Body of pancreas (tissue), 4 donors: ENCODE data around the gene NACC2. TPM values are rescaled to one million over a fixed set of nuclear protein-coding genes. Genes with fewer than 3 reads are reported as not detected.

Source experiments
- ATAC-seq: fragments of 150-250 bp; one replicate; pipeline ENCODE4 v1.9.1; 2016
- DNase-seq, 4 donors: peaks; one replicate each; pipeline ENCODE4 v3.0.0-alpha.2; 2019
- H3K27ac ChIP-seq, 4 donors: fragments of 200-600 bp; sonication (generic); 1 replicate in 3 of 4; 2 replicates in 1 of 4; pipeline versions ENCODE4 v1.5.1 to v1.6.1; 2016 to 2019; ENCODE audit warnings: mild to moderate bottlenecking in 1 of 4, mixed read lengths in 1 of 4, moderate library complexity in 1 of 4
- H3K27me3 ChIP-seq, 2 donors: fragments of 200-600 bp; sonication (generic); one replicate each; pipeline ENCODE4 v1.6.0; 2016; ENCODE audit warnings: mild to moderate bottlenecking in 1 of 2
- H3K36me3 ChIP-seq, 2 donors: fragments of 200-600 bp; sonication (generic); replicated peaks in 1 of 2; 2 replicates each; pipeline ENCODE4 v1.5.1; 2016; ENCODE audit warnings: low read depth in 2 of 2; ENCODE audit not compliant: insufficient read depth in 1 of 2
- H3K4me1 ChIP-seq: fragments of 200-600 bp; sonication (generic); one replicate; pipeline ENCODE4 v1.6.0; 2016
- H3K4me3 ChIP-seq, 2 donors: fragments of 200-600 bp; sonication (generic); 1 replicate in 1 of 2; 2 replicates in 1 of 2; pipeline ENCODE4 v1.5.1; 2016 to 2019
- H3K9me3 ChIP-seq, 3 donors: fragments of 200-600 bp; sonication (generic); 1 replicate in 2 of 3; 2 replicates in 1 of 3; pipeline ENCODE4 v1.5.1; 2016
- POLR2A ChIP-seq, 3 donors: fragments of 450-650 bp; IDR thresholded peaks; one replicate each; pipeline ENCODE4 v1.6.1; 2016; ENCODE audit warnings: antibody characterized with exemption in 3 of 3, mild to moderate bottlenecking in 2 of 3
- WGBS, 2 donors: methylation state at CpG; one replicate each; pipeline ENCODE4 v1.1.5; 2017; 5-methylcytosine and 5-hydroxymethylcytosine counted together
- intact Hi-C: fragments of 100-400 bp; cut with DNase I; formaldehyde crosslinking; loops from one replicate; pipeline ENCODE4 v1.15.1; 2023
- total RNA-seq, 2 donors: library from RNA; depleted of rRNA; stranded (reverse); fragments of >200 nt; gene quantifications; one replicate each; pipeline ENCODE4 v1.1.0, GENCODE V29; 2016
- TF ChIP-seq, protein P1 (sequence below), 7 experiments: fragments of 450-650 bp in 4 of 7; fragments of 200-600 bp in 3 of 7; sonication (generic) in 3 of 7; IDR thresholded peaks; one replicate each; pipeline ENCODE4 v1.5.1; 2016 to 2019; ENCODE audit warnings: antibody characterized with exemption in 7 of 7

NACC2 gene
- total RNA-seq, 2 donors from 2014 or later: 16.6 to 21.1 TPM

DNA sequence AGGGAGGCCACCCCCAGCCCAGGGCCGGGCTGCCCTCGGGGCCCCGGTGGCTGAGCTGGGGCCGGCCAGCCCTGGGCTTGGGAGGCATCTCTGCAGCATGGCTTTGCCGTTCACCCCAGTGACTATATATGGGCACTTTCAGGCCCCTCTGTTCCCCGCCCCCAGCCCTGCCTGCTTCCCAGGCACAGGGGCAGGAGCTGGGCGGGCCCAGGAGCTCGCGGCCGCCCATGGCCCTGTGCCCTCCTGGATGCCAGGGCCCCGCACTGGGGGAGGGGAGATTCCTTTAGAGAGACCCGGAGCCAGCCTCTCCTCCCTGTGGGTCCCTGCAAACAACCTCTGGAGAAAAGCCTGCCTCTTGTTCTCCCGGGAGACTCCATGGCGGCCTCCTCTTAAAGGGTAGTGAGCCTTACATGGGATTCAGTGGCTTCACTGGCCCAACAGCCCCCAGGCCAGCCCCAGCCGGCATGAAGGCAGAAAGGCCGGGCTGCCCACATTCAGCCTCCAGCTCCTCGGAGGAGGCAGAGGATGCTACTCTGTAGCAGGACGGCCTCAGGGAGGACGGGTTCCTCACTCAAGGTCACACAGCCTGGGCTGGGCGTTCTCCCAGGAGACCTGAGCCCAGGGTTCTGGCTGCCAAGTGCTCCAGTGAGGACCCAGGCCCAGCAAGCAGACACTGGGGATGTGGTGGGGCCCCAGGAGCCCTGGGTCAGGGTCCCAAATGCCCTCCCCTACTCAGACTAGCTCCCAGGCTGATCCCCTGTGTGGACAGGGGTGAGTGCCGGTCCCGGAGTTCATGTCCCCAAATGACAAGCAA, 4.1 kb downstream of the NACC2 start:
- intact Hi-C loops: loop anchor here (5.0 kb wide), 1 partner anchor 34 kb away; no protein-coding TSS in a partner anchor
- H3K27ac ChIP-seq: peak overlapping the region; percentile 49 to 88 (median 53)
- ATAC-seq: no peak
- H3K9me3 ChIP-seq: no peaks in the 10 kb centered on the region
- no peak overlapping the region for H3K4me3 ChIP-seq
- 55 to 64% methylated on average over 6 to 19 of the region's 22 CpGs for WGBS, 2 donors
- no peak for DNase-seq
- peaks cover 77% of the 10 kb centered on the region for H3K4me1 ChIP-seq
- no peaks in the 10 kb centered on the region for H3K36me3 ChIP-seq
- no peaks in the 10 kb centered on the region for H3K27me3 ChIP-seq
- TF ChIP-seq POLR2A (IDR thresholded peaks at IDR 0.05): no peak
- TF ChIP-seq, protein P1, sequence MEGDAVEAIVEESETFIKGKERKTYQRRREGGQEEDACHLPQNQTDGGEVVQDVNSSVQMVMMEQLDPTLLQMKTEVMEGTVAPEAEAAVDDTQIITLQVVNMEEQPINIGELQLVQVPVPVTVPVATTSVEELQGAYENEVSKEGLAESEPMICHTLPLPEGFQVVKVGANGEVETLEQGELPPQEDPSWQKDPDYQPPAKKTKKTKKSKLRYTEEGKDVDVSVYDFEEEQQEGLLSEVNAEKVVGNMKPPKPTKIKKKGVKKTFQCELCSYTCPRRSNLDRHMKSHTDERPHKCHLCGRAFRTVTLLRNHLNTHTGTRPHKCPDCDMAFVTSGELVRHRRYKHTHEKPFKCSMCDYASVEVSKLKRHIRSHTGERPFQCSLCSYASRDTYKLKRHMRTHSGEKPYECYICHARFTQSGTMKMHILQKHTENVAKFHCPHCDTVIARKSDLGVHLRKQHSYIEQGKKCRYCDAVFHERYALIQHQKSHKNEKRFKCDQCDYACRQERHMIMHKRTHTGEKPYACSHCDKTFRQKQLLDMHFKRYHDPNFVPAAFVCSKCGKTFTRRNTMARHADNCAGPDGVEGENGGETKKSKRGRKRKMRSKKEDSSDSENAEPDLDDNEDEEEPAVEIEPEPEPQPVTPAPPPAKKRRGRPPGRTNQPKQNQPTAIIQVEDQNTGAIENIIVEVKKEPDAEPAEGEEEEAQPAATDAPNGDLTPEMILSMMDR (IDR thresholded peaks at IDR 0.05): no peak

DNA sequence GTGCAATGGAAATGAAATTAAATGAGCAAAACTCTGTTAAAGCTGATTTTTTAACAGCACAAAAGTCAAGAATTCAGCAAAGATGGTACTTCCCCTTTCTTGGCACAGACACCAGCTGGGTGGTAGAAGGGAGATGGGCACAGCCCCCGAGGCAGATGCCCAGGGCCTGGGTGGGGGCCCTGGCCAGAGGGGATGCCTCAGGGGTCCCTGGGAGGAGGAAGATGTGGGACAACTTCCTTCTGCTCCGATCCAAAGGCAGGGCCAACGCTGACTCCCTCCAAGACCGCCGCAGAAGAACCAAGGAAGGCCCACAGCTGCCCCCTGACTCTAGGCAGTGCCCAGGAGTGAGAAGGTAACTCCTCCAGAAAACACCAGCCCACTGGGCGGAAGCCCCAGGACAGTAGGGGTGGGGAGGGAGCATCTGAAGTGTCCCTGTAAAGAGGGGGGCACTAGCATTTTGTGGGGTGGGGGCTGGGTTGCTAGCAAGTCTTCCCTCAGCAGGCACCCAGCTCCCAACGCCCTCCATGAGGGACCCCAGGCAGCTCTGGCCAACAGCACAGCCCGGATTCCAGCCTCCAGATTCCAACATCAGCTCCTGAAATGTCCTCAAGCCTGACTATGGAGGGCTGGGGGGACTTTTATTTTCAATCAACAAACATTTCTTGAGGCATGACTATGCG, 4.9 kb downstream of the NACC2 start:
- Histone ChIP-seq H3K36me3 (no peaks in the 10 kb centered on the region), H3K4me1 (peaks cover 81% of the 10 kb centered on the region), H3K4me3 (no peak overlapping the region), H3K27me3 (no peaks in the 10 kb centered on the region), H3K27ac (peak overlapping the region in 3 of 4 donors; percentile 49 to 88 (median 52)), H3K9me3 (no peaks in the 10 kb centered on the region)
- WGBS, 2 donors: 74 to 88% methylated on average over 6 of the region's 9 CpGs
- intact Hi-C loops: loop anchor here (5.0 kb wide), 1 partner anchor 33 kb away; no protein-coding TSS in a partner anchor
- ATAC-seq: no peak
- no peak for DNase-seq
- no peak for TF ChIP-seq POLR2A (IDR thresholded peaks at IDR 0.05)
- TF ChIP-seq, protein P1 (IDR thresholded peaks at IDR 0.05): no peak

DNA sequence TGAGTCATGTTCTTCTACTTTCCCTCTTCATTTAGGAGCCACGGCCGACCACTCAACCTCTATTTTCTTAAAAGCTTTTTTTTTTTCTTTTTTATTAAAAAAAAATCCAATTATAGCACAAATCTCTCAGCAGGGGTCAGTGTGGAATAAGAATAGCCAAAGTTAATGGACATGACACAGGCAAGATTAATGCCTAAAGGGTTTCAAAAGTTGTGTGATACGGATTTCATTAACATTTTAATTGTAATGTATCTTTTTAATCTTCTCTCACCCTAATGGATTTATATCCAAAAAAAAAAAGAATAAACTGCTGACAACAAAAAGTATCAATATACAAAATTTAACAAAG, 5.4 kb downstream of the NACC2 start:
- no peak for ATAC-seq
- H3K9me3 ChIP-seq: no peaks in the 10 kb centered on the region
- no peak overlapping the region for H3K27ac ChIP-seq
- no peak overlapping the region for H3K4me3 ChIP-seq
- no peaks in the 10 kb centered on the region for H3K27me3 ChIP-seq
- peaks cover 82% of the 10 kb centered on the region for H3K4me1 ChIP-seq
- intact Hi-C loops: loop anchor here (5.0 kb wide), 1 partner anchor 32 kb away; no protein-coding TSS in a partner anchor
- DNase-seq: no peak
- TF ChIP-seq, protein P1 (IDR thresholded peaks at IDR 0.05): peak in 5 of 7 experiments; percentile 10 to 34 (median 20)
- TF ChIP-seq POLR2A (IDR thresholded peaks at IDR 0.05): no peak
- 27 to 32% methylated on average over 3 of the region's 3 CpGs for WGBS, 2 donors
- H3K36me3 ChIP-seq: no peaks in the 10 kb centered on the region

DNA sequence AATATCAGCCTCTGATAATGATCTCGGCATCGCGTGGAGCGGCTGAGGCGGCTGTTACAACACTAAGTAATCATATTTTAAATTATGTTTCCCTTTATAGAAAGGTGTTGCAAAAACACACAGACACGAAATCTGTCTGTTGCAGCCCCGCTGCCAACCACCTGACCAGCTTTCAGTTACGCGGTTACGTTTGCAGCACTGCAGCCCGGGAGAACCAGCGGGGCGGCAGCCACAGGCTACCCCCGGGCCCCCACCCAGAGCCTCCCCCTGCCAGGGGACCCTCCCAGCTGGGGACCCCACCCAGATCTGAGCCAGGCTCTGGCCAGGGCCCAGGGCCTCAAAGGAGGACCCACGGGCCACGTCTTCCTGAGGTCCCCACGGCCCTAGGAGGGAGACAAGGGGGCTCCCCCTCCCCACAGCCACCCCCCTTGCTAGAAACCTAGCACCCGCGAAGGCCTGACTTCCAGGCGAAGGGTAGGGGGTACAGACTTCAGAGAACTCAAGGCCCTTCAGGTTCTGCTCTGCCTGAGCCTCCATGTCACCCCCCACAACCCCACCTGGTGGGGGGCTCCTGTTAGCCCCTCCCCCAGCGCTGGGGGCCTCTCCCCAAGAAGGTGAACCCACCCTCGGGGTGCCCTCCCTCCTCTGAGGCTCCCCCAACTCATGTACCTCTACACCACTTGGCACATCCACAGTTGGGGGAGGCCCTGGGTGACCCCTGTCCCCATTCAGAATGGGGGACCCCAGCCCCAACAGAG, 6.0 kb downstream of the NACC2 start:
- 59 to 60% methylated on average over 14 to 21 of the region's 22 CpGs for WGBS, 2 donors
- no peak for ATAC-seq
- intact Hi-C loops: no loop called here
- no peak for DNase-seq
- H3K4me3 ChIP-seq: no peak overlapping the region
- no peaks in the 10 kb centered on the region for H3K9me3 ChIP-seq
- no peak for TF ChIP-seq POLR2A (IDR thresholded peaks at IDR 0.05)
- TF ChIP-seq, protein P1 (IDR thresholded peaks at IDR 0.05): no peak
- H3K27ac ChIP-seq: no peak overlapping the region
- H3K27me3 ChIP-seq: no peaks in the 10 kb centered on the region
- no peaks in the 10 kb centered on the region for H3K36me3 ChIP-seq
- peaks cover 81% of the 10 kb centered on the region for H3K4me1 ChIP-seq
